ENCODE data around the gene TRPM3. TPM values are rescaled to one million over a fixed set of nuclear protein-coding genes. Genes with fewer than 3 reads are reported as not detected.

The TRPM3 gene
- total RNA-seq, 6 experiments from 2014 or later: 0.02 TPM; not detected in 5

- H3K27ac Mint-ChIP-seq: no peak overlapping the region
- no peaks in the 10 kb centered on the region for H3K36me3 Mint-ChIP-seq (ENCODE audit: low read depth)
- no peaks in the 10 kb centered on the region for H3K4me1 Mint-ChIP-seq (ENCODE audit: low read depth)
- peaks cover 14% of the 10 kb centered on the region; the same call in 1 of the 2 replicates for H3K27me3 Mint-ChIP-seq (ENCODE audit: insufficient read depth)
- no peaks in the 10 kb centered on the region for H3K9me3 Mint-ChIP-seq
- no peak overlapping the region for H3K4me3 Mint-ChIP-seq
- no peak for TF ChIP-seq CTCF (IDR thresholded peaks at IDR 0.05)
- DNase-seq: no peak
Observed at GRCh38 chr9:70893580-70894122, 227.8 kb downstream of the TRPM3 start.

GRCh38 chr9:70888471-70888870 is 232.9 kb downstream of the TRPM3 start:
- Mint-ChIP-seq H3K27me3 (ENCODE audit: insufficient read depth) (peaks cover 8% of the 10 kb centered on the region), H3K4me3 (no peak overlapping the region), H3K36me3 (ENCODE audit: low read depth) (no peaks in the 10 kb centered on the region), H3K4me1 (ENCODE audit: low read depth) (peaks cover 4% of the 10 kb centered on the region), H3K9me3 (no peaks in the 10 kb centered on the region), H3K27ac (no peak overlapping the region)
- TF ChIP-seq CTCF (IDR thresholded peaks at IDR 0.05): no peak
- DNase-seq: no peak

- TF ChIP-seq CTCF (IDR thresholded peaks at IDR 0.05): no peak
- Mint-ChIP-seq H3K4me3 (no peak overlapping the region), H3K27ac (no peak overlapping the region), H3K27me3 (ENCODE audit: insufficient read depth) (peaks cover 8% of the 10 kb centered on the region), H3K9me3 (no peaks in the 10 kb centered on the region), H3K36me3 (ENCODE audit: low read depth) (no peaks in the 10 kb centered on the region), H3K4me1 (ENCODE audit: low read depth) (peaks cover 10% of the 10 kb centered on the region)
- DNase-seq: no peak
Observed at GRCh38 chr9:70887826-70888225, 233.6 kb downstream of the TRPM3 start.

- H3K27ac Mint-ChIP-seq: no peak overlapping the region
- no peaks in the 10 kb centered on the region for H3K36me3 Mint-ChIP-seq (ENCODE audit: low read depth)
- no peak for DNase-seq
- no peaks in the 10 kb centered on the region for H3K9me3 Mint-ChIP-seq
- peaks cover 2% of the 10 kb centered on the region for H3K27me3 Mint-ChIP-seq (ENCODE audit: insufficient read depth)
- no peak overlapping the region for H3K4me3 Mint-ChIP-seq
- peaks cover 12% of the 10 kb centered on the region for H3K4me1 Mint-ChIP-seq (ENCODE audit: low read depth)
- no peak for TF ChIP-seq CTCF (IDR thresholded peaks at IDR 0.05)
Observed at GRCh38 chr9:70883963-70884793, 237.2 kb downstream of the TRPM3 start.

- Mint-ChIP-seq H3K36me3 (ENCODE audit: low read depth) (no peaks in the 10 kb centered on the region), H3K27me3 (ENCODE audit: insufficient read depth) (peaks cover 2% of the 10 kb centered on the region), H3K9me3 (no peaks in the 10 kb centered on the region), H3K4me1 (ENCODE audit: low read depth) (peaks cover 12% of the 10 kb centered on the region), H3K4me3 (no peak overlapping the region), H3K27ac (no peak overlapping the region)
- peak; percentile 5 for DNase-seq
- TF ChIP-seq CTCF (IDR thresholded peaks at IDR 0.05): no peak
Observed at GRCh38 chr9:70883056-70883455, 238.4 kb downstream of the TRPM3 start.

Data from HFFc6 (cell line).